Mesendoderm (in vitro differentiated cells): ENCODE results near the gene FASTKD1.
A peak's percentile ranks its signal among the peaks of the same experiment; 100 is the strongest.
"Not testable (repeated sequence)": the region's sequence is repeated elsewhere in the genome, so short reads cannot be mapped to it uniquely, and the experiment has no call there.

ENCODE experiments used
- DNase-seq: peaks from one replicate; pipeline ENCODE4 v3.0.0; 2013
- H2AK5ac ChIP-seq: 2 replicates; pipeline ENCODE4 v1.6.1; 2013; ENCODE audit warnings: low read length, inconsistent platforms
- H2BK120ac ChIP-seq: 2 replicates; pipeline ENCODE4 v1.6.1; 2013; ENCODE audit warnings: low read depth, mild to moderate bottlenecking, low read length, moderate library complexity, mixed read lengths
- H2BK15ac ChIP-seq: replicated peaks from 2 replicates; pipeline ENCODE4 v1.6.1; 2013; ENCODE audit warnings: low read depth, mild to moderate bottlenecking, moderate library complexity
- H2BK5ac ChIP-seq: 2 replicates; pipeline ENCODE4 v1.6.1; 2013; ENCODE audit warnings: low read length, inconsistent platforms
- H3K18ac ChIP-seq: 2 replicates; pipeline ENCODE4 v1.6.1; 2013; ENCODE audit warnings: mild to moderate bottlenecking, low read length, mixed read lengths
- H3K23ac ChIP-seq: one replicate; pipeline ENCODE4 v1.6.1; 2013; ENCODE audit warnings: low read length
- H3K27ac ChIP-seq: 2 replicates; pipeline ENCODE4 v1.5.1; 2013; ENCODE audit warnings: low read depth, mild to moderate bottlenecking, inconsistent platforms, low read length, moderate library complexity
- H3K27me3 ChIP-seq: 2 replicates; pipeline ENCODE4 v1.6.1; 2013; ENCODE audit warnings: low read length, control low read depth, mild to moderate bottlenecking, inconsistent platforms; ENCODE audit not compliant: insufficient read depth, poor library complexity
- H3K36me3 ChIP-seq: 2 replicates; pipeline ENCODE4 v1.6.1; 2013; ENCODE audit warnings: low read length, inconsistent platforms; ENCODE audit not compliant: control insufficient read depth, insufficient read depth
- H3K4ac ChIP-seq: one replicate; pipeline ENCODE4 v1.6.1; 2013; ENCODE audit warnings: low read depth, mild to moderate bottlenecking, low read length, moderate library complexity
- H3K4me1 ChIP-seq: 2 replicates; pipeline ENCODE4 v1.6.1; 2013; ENCODE audit warnings: low read depth, low read length, inconsistent platforms; ENCODE audit not compliant: control insufficient read depth
- H3K4me2 ChIP-seq: 2 replicates; pipeline ENCODE4 v1.6.1; 2013; ENCODE audit warnings: low read length
- H3K4me3 ChIP-seq: 2 replicates; pipeline ENCODE4 v1.5.1; 2013; ENCODE audit warnings: mild to moderate bottlenecking, low read length
- H3K56ac ChIP-seq: one replicate; pipeline ENCODE4 v1.6.1; 2013; ENCODE audit warnings: low read length
- H3K79me1 ChIP-seq: 2 replicates; pipeline ENCODE4 v1.6.1; 2013; ENCODE audit warnings: low read length, inconsistent platforms
- H3K79me2 ChIP-seq: 2 replicates; pipeline ENCODE4 v1.6.1; 2013; ENCODE audit warnings: mild to moderate bottlenecking, low read length; ENCODE audit not compliant: control insufficient read depth, insufficient read depth
- H3K9ac ChIP-seq: 2 replicates; pipeline ENCODE4 v1.6.1; 2013; ENCODE audit warnings: low read length, inconsistent platforms
- H4K5ac ChIP-seq: one replicate; pipeline ENCODE4 v1.6.1; 2013; ENCODE audit warnings: low read length
- H4K8ac ChIP-seq: one replicate; pipeline ENCODE4 v1.6.1; 2013; ENCODE audit warnings: low read depth, mild to moderate bottlenecking, control low read depth, low read length, moderate library complexity
- WGBS: extraction: QIAGEN DNeasy Blood & Tissue Kit; methylation state at CpG from one replicate; pipeline ENCODE4 v1.1.7; 2013; ENCODE audit warnings: low lambda C conversion rate, missing lambda C conversion rate; ENCODE audit not compliant: insufficient coverage; ENCODE audit errors: extremely low coverage; 5-methylcytosine and 5-hydroxymethylcytosine counted together

FASTKD1 gene

GRCh38 chr2:169546756-169547155, 26.9 kb downstream of the FASTKD1 start:
- Histone ChIP-seq H4K5ac (no peak overlapping the region), H3K23ac (no peak overlapping the region), H3K4me3 (no peak overlapping the region), H3K36me3 (no peaks in the 10 kb centered on the region), H3K79me1 (no peaks in the 10 kb centered on the region), H3K56ac (no peak overlapping the region), H3K18ac (no peak overlapping the region), H2BK15ac (no peak overlapping the region), H3K4me2 (no peak overlapping the region), H4K8ac (no peak overlapping the region), H3K27ac (no peak overlapping the region), H3K9ac (no peak overlapping the region), H2AK5ac (no peak overlapping the region), H3K79me2 (no peaks in the 10 kb centered on the region), H2BK5ac (no peak overlapping the region), H3K4ac (no peak overlapping the region), H3K27me3 (no peaks in the 10 kb centered on the region), H3K4me1 (no peaks in the 10 kb centered on the region), H2BK120ac (no peak overlapping the region)
- no CpG with 5 or more reads among the region's 2 CpGs for WGBS
- no peak for DNase-seq

GRCh38 chr2:169542433-169542832, 31.2 kb downstream of the FASTKD1 start:
- no peak overlapping the region for H3K9ac ChIP-seq
- H2BK15ac ChIP-seq: no peak overlapping the region
- no peak overlapping the region for H3K56ac ChIP-seq
- no peak overlapping the region for H3K4me2 ChIP-seq
- no peak overlapping the region for H3K4ac ChIP-seq
- no peak overlapping the region for H4K5ac ChIP-seq
- H3K36me3 ChIP-seq: peaks cover 1% of the 10 kb centered on the region
- no peak overlapping the region for H2BK120ac ChIP-seq
- no peaks in the 10 kb centered on the region for H3K79me2 ChIP-seq
- H2AK5ac ChIP-seq: no peak overlapping the region
- H3K4me1 ChIP-seq: no peaks in the 10 kb centered on the region
- no peak overlapping the region for H2BK5ac ChIP-seq
- no peak overlapping the region for H3K18ac ChIP-seq
- WGBS: no CpG with 5 or more reads among the region's 3 CpGs
- H3K23ac ChIP-seq: no peak overlapping the region
- H3K4me3 ChIP-seq: no peak overlapping the region
- H3K79me1 ChIP-seq: no peaks in the 10 kb centered on the region
- no peak overlapping the region for H4K8ac ChIP-seq
- no peaks in the 10 kb centered on the region for H3K27me3 ChIP-seq
- DNase-seq: no peak
- H3K27ac ChIP-seq: no peak overlapping the region

- H2AK5ac ChIP-seq: no peak overlapping the region
Observed at GRCh38 chr2:169540146-169540545, 33.5 kb downstream of the FASTKD1 start.

GRCh38 chr2:169539460-169539859, 34.2 kb downstream of the FASTKD1 start:
- H3K27ac ChIP-seq, H3K23ac ChIP-seq, H2BK120ac ChIP-seq, H2BK5ac ChIP-seq, H3K4me2 ChIP-seq, H3K4ac ChIP-seq, H3K79me1 ChIP-seq, H4K5ac ChIP-seq, H3K4me3 ChIP-seq, H3K27me3 ChIP-seq, H3K18ac ChIP-seq, H3K79me2 ChIP-seq, H2AK5ac ChIP-seq, H3K4me1 ChIP-seq, DNase-seq, H3K9ac ChIP-seq, H3K36me3 ChIP-seq, H2BK15ac ChIP-seq, H3K56ac ChIP-seq, H4K8ac ChIP-seq: not testable (repeated sequence)
- WGBS: no CpG with 5 or more reads among the region's 2 CpGs

More at GRCh38 chr2:169540146-169540545, 33.5 kb downstream of the FASTKD1 start:
- Histone ChIP-seq H3K4me3 (no peak overlapping the region), H3K56ac (no peak overlapping the region), H3K9ac (no peak overlapping the region), H3K36me3 (peaks cover 1% of the 10 kb centered on the region), H3K18ac (no peak overlapping the region), H3K4me1 (no peaks in the 10 kb centered on the region), H3K79me1 (no peaks in the 10 kb centered on the region), H3K79me2 (no peaks in the 10 kb centered on the region), H2BK15ac (no peak overlapping the region), H3K4me2 (no peak overlapping the region), H4K8ac (no peak overlapping the region), H4K5ac (no peak overlapping the region), H2BK5ac (no peak overlapping the region), H3K27ac (no peak overlapping the region), H3K23ac (no peak overlapping the region), H3K4ac (no peak overlapping the region), H2BK120ac (no peak overlapping the region), H3K27me3 (no peaks in the 10 kb centered on the region)
- no peak for DNase-seq
- no CpG with 5 or more reads among the region's 2 CpGs for WGBS

- H2AK5ac ChIP-seq: no peak overlapping the region
- no peak overlapping the region for H3K4me3 ChIP-seq
- DNase-seq: peak; percentile 73
- no peaks in the 10 kb centered on the region for H3K79me2 ChIP-seq
- H3K36me3 ChIP-seq: no peaks in the 10 kb centered on the region
- no peak overlapping the region for H3K4ac ChIP-seq
- no peaks in the 10 kb centered on the region for H3K4me1 ChIP-seq
- no CpG with 5 or more reads among the region's 2 CpGs for WGBS
- no peak overlapping the region for H3K56ac ChIP-seq
- H3K27ac ChIP-seq: no peak overlapping the region
- no peak overlapping the region for H3K18ac ChIP-seq
- no peak overlapping the region for H2BK120ac ChIP-seq
- H4K5ac ChIP-seq: no peak overlapping the region
- H2BK15ac ChIP-seq: no peak overlapping the region
- no peak overlapping the region for H3K23ac ChIP-seq
- no peak overlapping the region for H4K8ac ChIP-seq
- H3K9ac ChIP-seq: no peak overlapping the region
- H3K4me2 ChIP-seq: no peak overlapping the region
- H2BK5ac ChIP-seq: no peak overlapping the region
- no peaks in the 10 kb centered on the region for H3K79me1 ChIP-seq
- no peaks in the 10 kb centered on the region for H3K27me3 ChIP-seq
Observed at GRCh38 chr2:169528271-169528701, 45.4 kb downstream of the FASTKD1 start.

- no peak for DNase-seq
- Histone ChIP-seq H3K4me3 (no peak overlapping the region), H3K4me1 (no peaks in the 10 kb centered on the region), H3K4me2 (no peak overlapping the region), H3K56ac (no peak overlapping the region), H3K79me1 (no peaks in the 10 kb centered on the region), H3K4ac (no peak overlapping the region), H2BK5ac (no peak overlapping the region), H3K36me3 (no peaks in the 10 kb centered on the region), H3K9ac (no peak overlapping the region), H3K18ac (no peak overlapping the region), H4K5ac (no peak overlapping the region), H3K27ac (no peak overlapping the region), H2BK120ac (no peak overlapping the region), H3K23ac (no peak overlapping the region), H3K27me3 (no peaks in the 10 kb centered on the region), H3K79me2 (no peaks in the 10 kb centered on the region), H2AK5ac (no peak overlapping the region), H4K8ac (no peak overlapping the region), H2BK15ac (no peak overlapping the region)
Observed at GRCh38 chr2:169526451-169526850, 47.2 kb downstream of the FASTKD1 start.
